Measurements from ENCODE around the gene MDM4. TPM values are rescaled to one million over a fixed set of nuclear protein-coding genes. Genes with fewer than 3 reads are reported as not detected.

The MDM4 gene
- total and polyA plus RNA-seq, 2 donors (not counting 1 experiment from before 2014, with no cell fraction given), result 46.6 to 374 TPM

DNA sequence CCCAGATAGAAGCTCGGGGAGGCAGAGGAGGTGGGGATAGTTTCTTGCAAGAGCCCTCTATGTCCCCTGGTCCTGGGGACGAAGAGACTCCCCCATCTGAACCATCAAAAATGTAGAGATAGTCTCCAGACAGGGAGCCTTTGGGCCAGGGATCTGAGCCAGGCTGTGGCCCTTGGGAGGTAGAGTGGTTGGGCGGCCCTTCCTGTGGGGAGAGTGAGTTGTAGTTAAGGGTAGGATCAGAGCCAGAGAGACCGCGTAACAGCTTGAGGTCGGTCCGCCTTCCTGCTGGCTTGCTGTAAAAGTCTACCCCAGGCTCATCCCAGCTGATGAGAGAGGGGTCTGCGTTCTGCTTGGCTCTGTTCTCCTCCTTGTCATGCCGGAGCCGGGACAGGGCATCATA, 46.9 kb upstream of the MDM4 start:
- Histone ChIP-seq H3K79me2 (ENCODE audit: control insufficient read depth, insufficient read depth, low read length) (peaks cover 75% of the 10 kb centered on the region), H3K9ac (ENCODE audit: low read length) (no peak overlapping the region), H3K36me3 (replicated peaks in 1 of 2; ENCODE audit: control extremely low read depth in 1 of 2, control insufficient read depth in 1 of 2, extremely low read depth in 1 of 2, insufficient read depth in 2 of 2, low read length in 1 of 2) (peaks cover 4 to 32% of the 10 kb centered on the region in 2 experiments), H3K27me3 (replicated peaks in 1 of 4; ENCODE audit: control extremely low read depth in 1 of 4, control insufficient read depth in 3 of 4, insufficient read depth in 4 of 4, low read length in 3 of 4) (no peaks in the 10 kb centered on the region), H2AFZ (ENCODE audit: insufficient read depth, low read depth, low read length, poor library complexity, severe bottlenecking) (no peak overlapping the region), H3K4me3 (ENCODE audit: control extremely low read depth in 1 of 5, extremely low read depth in 1 of 5, insufficient read depth in 1 of 5, low read depth in 2 of 5, low read length in 4 of 5) (no peak overlapping the region), H3K4me2 (replicated peaks; ENCODE audit: low read depth, low read length, poor library complexity, severe bottlenecking) (no peak overlapping the region), H3K4me1 (ENCODE audit: control insufficient read depth in 2 of 2, insufficient read depth in 2 of 2, low read length in 2 of 2) (peaks cover 48 to 52% of the 10 kb centered on the region in 2 donors), H4K20me1 (ENCODE audit: control insufficient read depth, insufficient read depth, low read length, poor library complexity, severe bottlenecking) (peaks cover 8% of the 10 kb centered on the region), H3K9me3 (ENCODE audit: control extremely low read depth in 1 of 3, control insufficient read depth in 2 of 3, insufficient read depth in 1 of 3, low read length in 2 of 3) (no peaks in the 10 kb centered on the region), H3K27ac (ENCODE audit: low read length in 2 of 2) (no peak overlapping the region)
- ChIA-PET POLR2A (no interaction called here), CTCF (interaction anchor here (1.5 to 1.7 kb wide), 2 partner anchors 9 to 25 kb away, joined by 4 read pairs; no protein-coding TSS in a partner anchor)
- DNase-seq (no peak), ATAC-seq (ENCODE audit: low read depth) (no peak)
- no peak overlapping the region for H3K4me3 Mint-ChIP-seq
- no peak overlapping the region for H3K27ac Mint-ChIP-seq
- 100% methylated on average over 6 of the region's 10 CpGs for WGBS (ENCODE audit: insufficient coverage)
- TF ChIP-seq, protein P1, sequence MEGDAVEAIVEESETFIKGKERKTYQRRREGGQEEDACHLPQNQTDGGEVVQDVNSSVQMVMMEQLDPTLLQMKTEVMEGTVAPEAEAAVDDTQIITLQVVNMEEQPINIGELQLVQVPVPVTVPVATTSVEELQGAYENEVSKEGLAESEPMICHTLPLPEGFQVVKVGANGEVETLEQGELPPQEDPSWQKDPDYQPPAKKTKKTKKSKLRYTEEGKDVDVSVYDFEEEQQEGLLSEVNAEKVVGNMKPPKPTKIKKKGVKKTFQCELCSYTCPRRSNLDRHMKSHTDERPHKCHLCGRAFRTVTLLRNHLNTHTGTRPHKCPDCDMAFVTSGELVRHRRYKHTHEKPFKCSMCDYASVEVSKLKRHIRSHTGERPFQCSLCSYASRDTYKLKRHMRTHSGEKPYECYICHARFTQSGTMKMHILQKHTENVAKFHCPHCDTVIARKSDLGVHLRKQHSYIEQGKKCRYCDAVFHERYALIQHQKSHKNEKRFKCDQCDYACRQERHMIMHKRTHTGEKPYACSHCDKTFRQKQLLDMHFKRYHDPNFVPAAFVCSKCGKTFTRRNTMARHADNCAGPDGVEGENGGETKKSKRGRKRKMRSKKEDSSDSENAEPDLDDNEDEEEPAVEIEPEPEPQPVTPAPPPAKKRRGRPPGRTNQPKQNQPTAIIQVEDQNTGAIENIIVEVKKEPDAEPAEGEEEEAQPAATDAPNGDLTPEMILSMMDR (IDR thresholded peaks at IDR 0.05), result no peak
- no peak for TF ChIP-seq EZH2 (IDR thresholded peaks at IDR 0.05; ENCODE audit: borderline replicate concordance, insufficient read depth, low read depth, low read length, poor library complexity, severe bottlenecking)
- intact Hi-C loops (cut with micrococcal nuclease), result no loop called here
- H3K9me3 Mint-ChIP-seq (ENCODE audit: insufficient read depth), result no peaks in the 10 kb centered on the region
- H3K4me1 Mint-ChIP-seq, result peaks cover 68% of the 10 kb centered on the region
- no peaks in the 10 kb centered on the region for H3K27me3 Mint-ChIP-seq

DNA sequence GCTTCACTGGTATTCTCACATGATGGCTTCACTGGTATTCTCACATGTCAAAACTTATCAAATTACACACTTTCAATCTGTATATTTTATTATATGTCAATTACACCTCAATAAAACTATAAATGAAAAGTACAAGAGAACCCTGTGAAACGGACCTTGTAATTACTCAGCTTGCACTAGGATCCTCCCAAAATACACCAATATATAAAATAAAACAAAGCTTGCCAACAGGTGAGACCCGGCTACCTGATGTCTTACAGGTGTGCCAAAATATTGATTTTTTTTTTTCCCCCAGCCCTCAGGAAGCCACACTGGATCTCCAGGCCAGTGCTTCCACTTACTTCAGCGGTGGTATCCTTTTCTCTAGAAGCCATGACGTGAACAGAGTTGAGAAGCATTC, 44.5 kb upstream of the MDM4 start:
- Mint-ChIP-seq H3K27ac (no peak overlapping the region), H3K9me3 (ENCODE audit: insufficient read depth) (no peaks in the 10 kb centered on the region), H3K27me3 (no peaks in the 10 kb centered on the region), H3K4me3 (no peak overlapping the region), H3K4me1 (peaks cover 67% of the 10 kb centered on the region)
- H3K79me2 ChIP-seq (ENCODE audit: control insufficient read depth, insufficient read depth, low read length), result peaks cover 88% of the 10 kb centered on the region
- ATAC-seq (ENCODE audit: low read depth) (no peak), DNase-seq (no peak)
- intact Hi-C loops (cut with micrococcal nuclease), result no loop called here
- H3K9me3 ChIP-seq (ENCODE audit: control extremely low read depth in 1 of 3, control insufficient read depth in 2 of 3, insufficient read depth in 1 of 3, low read length in 2 of 3), result no peaks in the 10 kb centered on the region
- peak overlapping the region in 1 of 2 donors; percentile 35 for H3K27ac ChIP-seq (ENCODE audit: low read length in 2 of 2)
- H4K20me1 ChIP-seq (ENCODE audit: control insufficient read depth, insufficient read depth, low read length, poor library complexity, severe bottlenecking), result peaks cover 24% of the 10 kb centered on the region
- H3K4me3 ChIP-seq (ENCODE audit: control extremely low read depth in 1 of 5, extremely low read depth in 1 of 5, insufficient read depth in 1 of 5, low read depth in 2 of 5, low read length in 4 of 5), result no peak overlapping the region
- 96% methylated on average over 4 of the region's 4 CpGs for WGBS (ENCODE audit: insufficient coverage)
- no peak for TF ChIP-seq EZH2 (IDR thresholded peaks at IDR 0.05; ENCODE audit: borderline replicate concordance, insufficient read depth, low read depth, low read length, poor library complexity, severe bottlenecking)
- TF ChIP-seq, protein P1 (IDR thresholded peaks at IDR 0.05), result no peak
- ChIA-PET POLR2A (no interaction called here), CTCF (interaction anchor here (0.9 to 18.4 kb wide), 2 partner anchors 28 to 40 kb away, joined by 5 to 374 read pairs; partner anchors contain the start of gene PIK3C2B)
- H3K36me3 ChIP-seq (replicated peaks in 1 of 2; ENCODE audit: control extremely low read depth in 1 of 2, control insufficient read depth in 1 of 2, extremely low read depth in 1 of 2, insufficient read depth in 2 of 2, low read length in 1 of 2), result peaks cover 9 to 40% of the 10 kb centered on the region in 2 experiments
- no peak overlapping the region for H2AFZ ChIP-seq (ENCODE audit: insufficient read depth, low read depth, low read length, poor library complexity, severe bottlenecking)
- no peaks in the 10 kb centered on the region for H3K27me3 ChIP-seq (replicated peaks in 1 of 4; ENCODE audit: control extremely low read depth in 1 of 4, control insufficient read depth in 3 of 4, insufficient read depth in 4 of 4, low read length in 3 of 4)
- no peak overlapping the region for H3K4me2 ChIP-seq (replicated peaks; ENCODE audit: low read depth, low read length, poor library complexity, severe bottlenecking)
- H3K4me1 ChIP-seq (ENCODE audit: control insufficient read depth in 2 of 2, insufficient read depth in 2 of 2, low read length in 2 of 2), result peaks cover 45 to 52% of the 10 kb centered on the region in 2 donors
- no peak overlapping the region for H3K9ac ChIP-seq (ENCODE audit: low read length)
